ENCODE measurements around the gene GAK.

The GAK gene

DNA sequence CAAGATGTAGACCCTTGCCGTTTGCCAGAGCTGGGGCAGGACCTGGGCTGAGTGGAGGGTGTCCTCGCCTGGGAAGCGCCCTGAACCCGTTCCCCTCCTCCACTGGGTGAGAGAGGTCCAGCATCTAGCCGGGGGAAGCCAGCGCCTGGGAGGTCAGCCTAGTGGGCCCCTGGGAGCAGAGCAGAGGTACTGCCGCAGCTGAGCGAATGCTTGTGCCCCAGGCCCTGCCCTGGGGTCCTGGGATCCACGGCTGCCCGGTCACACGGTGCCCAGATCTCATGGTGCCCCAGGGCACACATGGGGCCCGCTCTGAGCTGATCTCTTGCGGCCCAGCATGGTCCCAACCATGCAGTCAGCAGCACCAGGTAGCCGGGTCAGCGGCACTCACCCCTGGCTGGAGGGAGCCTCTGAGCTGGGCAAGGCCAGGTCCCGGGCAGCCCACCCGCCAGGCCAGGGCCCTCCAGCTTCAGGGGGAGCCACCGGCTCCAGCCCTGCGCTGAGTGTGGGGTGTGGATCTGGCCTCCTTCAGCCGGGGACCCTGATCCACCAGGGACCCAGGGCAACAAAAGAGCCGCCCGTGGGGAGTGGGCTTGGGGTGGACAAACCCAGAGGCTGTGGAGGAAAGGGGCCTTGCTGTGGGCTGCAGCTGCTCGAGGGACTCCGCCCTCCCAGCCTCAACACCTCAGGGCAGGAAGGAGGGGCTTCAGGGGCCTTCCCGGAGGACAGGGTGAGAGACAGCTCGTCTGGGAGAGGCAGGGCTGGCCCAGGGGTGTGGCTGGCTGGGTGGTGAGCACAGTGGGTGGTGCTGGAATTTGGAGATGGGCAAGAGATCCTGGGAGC, 102.1 kb downstream of the GAK start:
- DNase-seq (ENCODE audit: low spot score): no peak
- in situ Hi-C loops (cut with MboI; ENCODE audit: low sequenced_read_pairs, unreplicated experiment): no loop called here

GRCh38 chr4:829291-829690, 102.8 kb downstream of the GAK start:
- DNase-seq (ENCODE audit: low spot score): no peak
- in situ Hi-C loops (cut with MboI; ENCODE audit: low sequenced_read_pairs, unreplicated experiment): no loop called here
- TF ChIP-seq, protein P1, sequence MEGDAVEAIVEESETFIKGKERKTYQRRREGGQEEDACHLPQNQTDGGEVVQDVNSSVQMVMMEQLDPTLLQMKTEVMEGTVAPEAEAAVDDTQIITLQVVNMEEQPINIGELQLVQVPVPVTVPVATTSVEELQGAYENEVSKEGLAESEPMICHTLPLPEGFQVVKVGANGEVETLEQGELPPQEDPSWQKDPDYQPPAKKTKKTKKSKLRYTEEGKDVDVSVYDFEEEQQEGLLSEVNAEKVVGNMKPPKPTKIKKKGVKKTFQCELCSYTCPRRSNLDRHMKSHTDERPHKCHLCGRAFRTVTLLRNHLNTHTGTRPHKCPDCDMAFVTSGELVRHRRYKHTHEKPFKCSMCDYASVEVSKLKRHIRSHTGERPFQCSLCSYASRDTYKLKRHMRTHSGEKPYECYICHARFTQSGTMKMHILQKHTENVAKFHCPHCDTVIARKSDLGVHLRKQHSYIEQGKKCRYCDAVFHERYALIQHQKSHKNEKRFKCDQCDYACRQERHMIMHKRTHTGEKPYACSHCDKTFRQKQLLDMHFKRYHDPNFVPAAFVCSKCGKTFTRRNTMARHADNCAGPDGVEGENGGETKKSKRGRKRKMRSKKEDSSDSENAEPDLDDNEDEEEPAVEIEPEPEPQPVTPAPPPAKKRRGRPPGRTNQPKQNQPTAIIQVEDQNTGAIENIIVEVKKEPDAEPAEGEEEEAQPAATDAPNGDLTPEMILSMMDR (IDR thresholded peaks at IDR 0.05; ENCODE audit: borderline replicate concordance, control extremely low read depth, extremely low read depth, insufficient read depth, missing control alignments): no peak

More for the DNA sequence above, 102.1 kb downstream of the GAK start:
- TF ChIP-seq, protein P1 (IDR thresholded peaks at IDR 0.05; ENCODE audit: borderline replicate concordance, control extremely low read depth, extremely low read depth, insufficient read depth, missing control alignments): no peak

DNA sequence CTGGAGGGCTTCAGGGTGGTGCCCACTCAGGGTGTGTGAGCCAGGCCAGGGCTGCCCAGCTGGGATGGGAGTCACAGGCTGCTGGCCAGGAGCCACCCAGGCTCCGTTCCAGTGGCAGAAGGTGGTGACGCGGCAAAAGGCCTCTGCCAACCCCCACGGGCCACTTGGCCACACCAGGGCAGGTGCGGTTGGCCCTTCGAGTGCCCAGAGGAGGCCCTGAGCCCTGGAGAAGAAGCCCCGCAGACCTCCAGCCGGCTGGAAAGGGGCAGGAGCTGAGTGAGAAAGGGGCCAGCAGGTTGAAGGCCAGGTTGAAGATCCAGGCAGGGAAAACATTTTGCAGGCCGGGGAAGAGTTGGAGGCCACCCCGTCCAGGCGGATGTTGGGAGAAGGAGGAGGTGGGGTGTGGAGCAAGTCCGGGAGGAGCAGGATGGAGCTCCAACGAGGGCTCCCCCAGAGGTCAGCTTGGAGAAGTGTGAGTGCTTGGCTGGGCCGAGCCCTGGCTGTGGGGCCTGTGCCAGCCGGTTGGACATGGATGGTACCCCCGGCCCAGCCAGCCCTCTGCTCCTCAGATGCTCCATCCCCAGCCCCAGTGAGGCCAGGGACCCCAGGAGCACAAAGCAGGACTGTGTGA, 103.4 kb downstream of the GAK start:
- TF ChIP-seq, protein P1 (IDR thresholded peaks at IDR 0.05; ENCODE audit: borderline replicate concordance, control extremely low read depth, extremely low read depth, insufficient read depth, missing control alignments): no peak
- no peak for DNase-seq (ENCODE audit: low spot score)
- in situ Hi-C loops (cut with MboI; ENCODE audit: low sequenced_read_pairs, unreplicated experiment): no loop called here

DNA sequence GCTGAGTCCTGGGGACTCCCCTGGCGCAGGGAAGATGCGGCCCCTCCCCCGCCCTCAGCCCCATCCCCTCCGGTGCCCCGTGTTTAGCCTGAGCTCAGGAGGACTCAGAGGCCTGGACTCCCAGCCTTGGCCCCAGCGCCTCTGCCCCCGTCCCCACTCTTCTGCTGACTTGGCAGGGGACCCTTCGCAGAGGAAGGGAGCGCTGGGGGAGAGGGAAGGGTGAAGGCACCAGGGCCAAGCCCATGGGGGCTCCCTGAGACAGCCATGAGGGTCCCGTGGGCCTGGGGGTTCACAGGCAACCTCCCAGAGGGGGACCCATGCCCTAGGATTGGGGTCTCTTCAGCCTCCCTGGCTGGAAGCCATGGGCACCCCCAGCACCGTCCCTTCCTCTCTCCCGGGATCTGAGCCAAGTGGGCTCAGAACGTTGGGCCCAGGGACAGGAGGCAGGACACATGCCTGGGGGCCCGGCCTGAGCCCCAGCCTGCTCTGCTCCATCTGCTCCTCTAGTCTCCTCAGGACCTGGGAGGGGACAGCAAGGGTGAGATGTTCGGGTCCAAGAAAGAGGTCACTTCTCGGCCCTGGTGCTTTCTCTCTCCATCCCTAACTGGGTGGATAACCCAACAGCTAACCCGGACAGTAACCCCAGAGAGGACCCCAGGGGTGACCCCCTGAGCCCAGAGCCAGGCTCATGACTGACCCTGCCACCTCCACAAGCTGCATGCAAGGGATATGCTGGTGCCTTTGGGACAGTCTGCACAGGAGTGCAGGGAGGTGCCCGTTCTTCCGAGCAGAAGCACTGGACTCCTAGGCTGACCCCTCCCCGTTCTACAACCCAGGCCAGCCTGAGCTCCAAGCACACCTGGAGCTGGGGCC, 104.7 kb downstream of the GAK start:
- no peak for DNase-seq (ENCODE audit: low spot score)
- in situ Hi-C loops (cut with MboI; ENCODE audit: low sequenced_read_pairs, unreplicated experiment): no loop called here
- TF ChIP-seq, protein P1 (IDR thresholded peaks at IDR 0.05; ENCODE audit: borderline replicate concordance, control extremely low read depth, extremely low read depth, insufficient read depth, missing control alignments): no peak

DNA sequence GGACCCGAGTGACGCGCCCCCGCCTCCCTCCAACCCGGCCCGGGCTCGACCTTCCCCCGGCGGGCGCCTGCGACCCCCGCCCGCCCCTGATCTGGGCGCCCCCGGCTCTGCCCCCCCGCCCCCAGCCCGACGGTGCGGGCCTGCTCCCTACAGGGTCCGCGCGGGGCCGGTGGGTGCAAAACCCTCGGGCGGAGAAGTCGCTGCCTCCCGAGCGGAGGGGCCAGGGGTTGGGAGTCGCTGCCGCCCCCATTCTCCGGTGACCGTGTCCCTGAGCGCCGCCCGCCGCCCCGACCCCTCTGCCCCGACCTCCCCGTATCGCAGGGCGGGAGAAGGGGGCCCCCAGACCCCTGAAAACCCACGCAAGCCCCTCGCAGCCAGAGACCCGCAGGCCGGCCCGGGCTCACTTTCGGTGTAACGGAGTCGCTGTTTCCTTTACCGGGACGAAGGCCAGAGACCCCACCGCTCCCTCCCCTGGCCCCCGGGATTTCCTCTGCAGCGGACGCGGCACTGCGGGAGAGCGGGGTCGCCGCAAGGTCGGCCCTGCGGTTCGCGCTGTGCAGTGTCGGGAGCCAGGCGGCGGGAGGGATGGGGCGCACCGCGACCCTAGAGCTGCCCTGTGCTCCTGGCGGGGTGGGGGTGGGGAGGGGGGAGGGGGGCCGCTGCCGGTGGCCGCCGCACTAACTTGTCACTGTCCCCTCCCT, 105.5 kb downstream of the GAK start:
- DNase-seq (ENCODE audit: low spot score): no peak
- in situ Hi-C loops (cut with MboI; ENCODE audit: low sequenced_read_pairs, unreplicated experiment): no loop called here
- TF ChIP-seq, protein P1 (IDR thresholded peaks at IDR 0.05; ENCODE audit: borderline replicate concordance, control extremely low read depth, extremely low read depth, insufficient read depth, missing control alignments): no peak

- in situ Hi-C loops (cut with MboI; ENCODE audit: low sequenced_read_pairs, unreplicated experiment): no loop called here
- DNase-seq (ENCODE audit: low spot score): peak; percentile 68
- TF ChIP-seq, protein P1 (IDR thresholded peaks at IDR 0.05; ENCODE audit: borderline replicate concordance, control extremely low read depth, extremely low read depth, insufficient read depth, missing control alignments): no peak
Observed at GRCh38 chr4:825971-826330, 106.2 kb downstream of the GAK start, which contains the start of gene CPLX1. Gene CPLX1 (minus strand): TSS chr4:826129. CDS start chr4:824522, 1,607 bp downstream.
